Neural progenitor cell (in vitro differentiated cells): ENCODE data around the gene ATP5F1E.

Source experiments
- CTCF ChIP-seq: fragments of 200-600 bp; sonication (generic); IDR thresholded peaks from 2 replicates; pipeline ENCODE4 v1.5.1; 2017; ENCODE audit warnings: antibody characterized with exemption, mild to moderate bottlenecking
- EZH2 ChIP-seq: fragments of 200-600 bp; sonication (generic); IDR thresholded peaks from 2 replicates; pipeline ENCODE4 v1.6.1; 2017; ENCODE audit warnings: antibody characterized with exemption, mild to moderate bottlenecking, moderate library complexity
- EZH2phosphoT487 ChIP-seq: fragments of 200-600 bp; sonication (generic); IDR thresholded peaks from 2 replicates; pipeline ENCODE4 v1.6.1; 2017; ENCODE audit warnings: antibody characterized with exemption

GRCh38 chr20:59048681-59049030 is 16.5 kb upstream of the ATP5F1E start:
- TF ChIP-seq CTCF, result no peak
- TF ChIP-seq EZH2, result no peak
- TF ChIP-seq EZH2phosphoT487, result no peak
